Neural cell (in vitro differentiated cells): ENCODE measurements around the gene PPM1H. TPM values are rescaled to one million over a fixed set of nuclear protein-coding genes. Genes with fewer than 3 reads are reported as not detected.

Experiments
- H2AFZ ChIP-seq: fragments of 200-600, 300-800 bp; sonication (generic), shearing (Covaris generic); 2 replicates; pipeline ENCODE4 v1.6.0; 2014; ENCODE audit warnings: low read depth, mild to moderate bottlenecking, antibody characterized with exemption, low read length, moderate library complexity
- H3F3A ChIP-seq: fragments of 200-600 bp; shearing (Covaris generic); 2 replicates; pipeline ENCODE4 v1.6.1; 2016; ENCODE audit warnings: mild to moderate bottlenecking, moderate library complexity, mixed read lengths, antibody characterized with exemption, low read length; ENCODE audit not compliant: insufficient read depth, poor library complexity, severe bottlenecking
- H3K27ac ChIP-seq: fragments of 200-600, 300-800 bp; sonication (generic), shearing (Covaris generic); 2 replicates; pipeline ENCODE4 v1.5.1; 2014; ENCODE audit warnings: mild to moderate bottlenecking, low read length, moderate library complexity
- H3K27me3 ChIP-seq: fragments of 300-800, 200-600 bp; sonication (generic), shearing (Covaris generic); 2 replicates; pipeline ENCODE4 v1.6.0; 2014; ENCODE audit warnings: mild to moderate bottlenecking, low read depth, low read length, moderate library complexity; ENCODE audit not compliant: insufficient read depth
- H3K36me3 ChIP-seq: fragments of 300-800, 200-600 bp; sonication (generic), shearing (Covaris generic); 2 replicates; pipeline ENCODE4 v1.5.1; 2014; ENCODE audit warnings: mild to moderate bottlenecking, antibody characterized with exemption, low read length, moderate library complexity; ENCODE audit not compliant: insufficient read depth
- H3K4me2 ChIP-seq: fragments of 300-800, 200-600 bp; sonication (generic), shearing (Covaris generic); 2 replicates; pipeline ENCODE4 v1.6.0; 2014; ENCODE audit warnings: mild to moderate bottlenecking, low read length
- H3K4me3 ChIP-seq: fragments of 300-800, 200-600 bp; sonication (generic), shearing (Covaris generic); 2 replicates; pipeline ENCODE4 v1.5.1; 2014; ENCODE audit warnings: mild to moderate bottlenecking, low read length, moderate library complexity
- H3K79me2 ChIP-seq: fragments of 200-600 bp; shearing (Covaris generic); replicated peaks from 2 replicates; pipeline ENCODE4 v1.6.0; 2014; ENCODE audit warnings: mild to moderate bottlenecking, low read length, moderate library complexity; ENCODE audit not compliant: insufficient read depth
- H3K9ac ChIP-seq: fragments of 300-800, 200-600 bp; sonication (generic), shearing (Covaris generic); 2 replicates; pipeline ENCODE4 v1.6.1; 2016; ENCODE audit warnings: mild to moderate bottlenecking, low read length, mixed read lengths
- H3K9me2 ChIP-seq: fragments of 200-600 bp; shearing (Covaris generic); 2 replicates; pipeline ENCODE4 v1.6.1; 2016; ENCODE audit warnings: mild to moderate bottlenecking, low read length, mixed read lengths; ENCODE audit not compliant: insufficient read depth
- H3K9me3 ChIP-seq: fragments of 200-600, 300-800 bp; sonication (generic), shearing (Covaris generic); 2 replicates; pipeline ENCODE4 v1.6.1; 2016; ENCODE audit warnings: mild to moderate bottlenecking, mixed run types, low read length, moderate library complexity, mixed read lengths
- H4K20me1 ChIP-seq: fragments of 200-600 bp; shearing (Covaris generic); 2 replicates; pipeline ENCODE4 v1.6.1; 2016; ENCODE audit warnings: mild to moderate bottlenecking, mixed run types; ENCODE audit not compliant: insufficient read depth
- CTCF ChIP-seq: fragments of 450-650 bp; IDR thresholded peaks from 2 replicates; pipeline ENCODE4 v1.5.1; 2014; ENCODE audit warnings: antibody characterized with exemption, mild to moderate bottlenecking, moderate library complexity; ENCODE audit not compliant: poor library complexity, severe bottlenecking
- EP300 ChIP-seq: fragments of 450-650 bp; conservative IDR thresholded peaks from 2 replicates; pipeline ENCODE4 v1.6.1; 2014; ENCODE audit warnings: antibody characterized with exemption, mild to moderate bottlenecking, moderate library complexity; ENCODE audit not compliant: poor library complexity, severe bottlenecking
- EZH2 ChIP-seq: fragments of 200-600, 300-800 bp; shearing (Covaris generic), sonication (generic); IDR thresholded peaks from 2 replicates; pipeline ENCODE4 v1.6.1; 2014; ENCODE audit warnings: antibody characterized with exemption, low read length, borderline replicate concordance, mild to moderate bottlenecking; ENCODE audit not compliant: insufficient read depth, poor library complexity, severe bottlenecking
- MXI1 ChIP-seq: fragments of 450-650 bp; conservative IDR thresholded peaks from 2 replicates; pipeline ENCODE4 v1.6.1; 2014; ENCODE audit warnings: antibody characterized with exemption, mild to moderate bottlenecking; ENCODE audit not compliant: poor library complexity, severe bottlenecking
- POLR2AphosphoS5 ChIP-seq: IDR thresholded peaks from 2 replicates; pipeline ENCODE4 v1.6.1; 2012
- RAD21 ChIP-seq: fragments of 450-650 bp; conservative IDR thresholded peaks from 2 replicates; pipeline ENCODE4 v1.6.1; 2014; ENCODE audit warnings: antibody characterized with exemption, mild to moderate bottlenecking, moderate library complexity
- SMC3 ChIP-seq: fragments of 450-650 bp; conservative IDR thresholded peaks from 2 replicates; pipeline ENCODE4 v1.6.1; 2014; ENCODE audit warnings: antibody characterized with exemption, mild to moderate bottlenecking, moderate library complexity; ENCODE audit not compliant: poor library complexity
- TAF1 ChIP-seq: IDR thresholded peaks from 2 replicates; pipeline ENCODE4 v1.6.1; 2012; ENCODE audit warnings: low read depth
- polyA plus RNA-seq: library from polyadenylated mRNA; depleted of rRNA; stranded (reverse); fragments of >200 nt; gene quantifications from 2 replicates; pipeline ENCODE4 v1.2.3, GENCODE V29; 2014
- TF ChIP-seq, protein P1 (sequence below): IDR thresholded peaks from 2 replicates; pipeline ENCODE4 v1.6.1; 2012; ENCODE audit warnings: borderline replicate concordance

Gene PPM1H
- polyA plus RNA-seq, 1 donor from 2014 or later: 3.9 TPM

DNA sequence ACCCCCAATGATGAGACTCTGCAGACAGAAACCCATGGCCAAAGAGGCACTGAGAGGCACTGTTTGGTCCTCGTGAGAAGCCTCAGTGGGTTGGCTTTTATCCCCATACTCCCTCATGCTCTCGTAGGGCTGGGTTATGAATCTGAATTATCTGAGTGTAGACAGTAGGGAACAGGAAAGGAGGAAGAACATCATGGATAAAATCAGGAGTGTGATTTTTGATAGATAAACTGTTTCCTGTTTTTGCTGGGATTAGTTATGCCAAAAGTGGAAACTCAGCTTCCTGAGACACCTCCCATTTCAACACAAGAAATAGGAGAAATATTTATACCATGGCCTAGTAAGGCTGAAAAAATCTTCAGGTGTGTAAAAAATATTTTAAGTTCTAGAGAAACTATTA is 177.9 kb downstream of the PPM1H start:
- no peaks in the 10 kb centered on the region for H3K27me3 ChIP-seq
- H4K20me1 ChIP-seq: no peaks in the 10 kb centered on the region
- no peak overlapping the region for H3K9ac ChIP-seq
- no peaks in the 10 kb centered on the region for H3K9me3 ChIP-seq
- no peak overlapping the region for H3K4me3 ChIP-seq
- no peak overlapping the region for H3K4me2 ChIP-seq
- no peak overlapping the region for H2AFZ ChIP-seq
- H3K9me2 ChIP-seq: no peaks in the 10 kb centered on the region
- TF ChIP-seq POLR2AphosphoS5: no peak
- TF ChIP-seq SMC3: no peak
- no peak for TF ChIP-seq RAD21
- TF ChIP-seq EZH2: no peak
- no peak for TF ChIP-seq MXI1
- TF ChIP-seq TAF1: no peak
- no peak for TF ChIP-seq CTCF
- TF ChIP-seq, protein P1, sequence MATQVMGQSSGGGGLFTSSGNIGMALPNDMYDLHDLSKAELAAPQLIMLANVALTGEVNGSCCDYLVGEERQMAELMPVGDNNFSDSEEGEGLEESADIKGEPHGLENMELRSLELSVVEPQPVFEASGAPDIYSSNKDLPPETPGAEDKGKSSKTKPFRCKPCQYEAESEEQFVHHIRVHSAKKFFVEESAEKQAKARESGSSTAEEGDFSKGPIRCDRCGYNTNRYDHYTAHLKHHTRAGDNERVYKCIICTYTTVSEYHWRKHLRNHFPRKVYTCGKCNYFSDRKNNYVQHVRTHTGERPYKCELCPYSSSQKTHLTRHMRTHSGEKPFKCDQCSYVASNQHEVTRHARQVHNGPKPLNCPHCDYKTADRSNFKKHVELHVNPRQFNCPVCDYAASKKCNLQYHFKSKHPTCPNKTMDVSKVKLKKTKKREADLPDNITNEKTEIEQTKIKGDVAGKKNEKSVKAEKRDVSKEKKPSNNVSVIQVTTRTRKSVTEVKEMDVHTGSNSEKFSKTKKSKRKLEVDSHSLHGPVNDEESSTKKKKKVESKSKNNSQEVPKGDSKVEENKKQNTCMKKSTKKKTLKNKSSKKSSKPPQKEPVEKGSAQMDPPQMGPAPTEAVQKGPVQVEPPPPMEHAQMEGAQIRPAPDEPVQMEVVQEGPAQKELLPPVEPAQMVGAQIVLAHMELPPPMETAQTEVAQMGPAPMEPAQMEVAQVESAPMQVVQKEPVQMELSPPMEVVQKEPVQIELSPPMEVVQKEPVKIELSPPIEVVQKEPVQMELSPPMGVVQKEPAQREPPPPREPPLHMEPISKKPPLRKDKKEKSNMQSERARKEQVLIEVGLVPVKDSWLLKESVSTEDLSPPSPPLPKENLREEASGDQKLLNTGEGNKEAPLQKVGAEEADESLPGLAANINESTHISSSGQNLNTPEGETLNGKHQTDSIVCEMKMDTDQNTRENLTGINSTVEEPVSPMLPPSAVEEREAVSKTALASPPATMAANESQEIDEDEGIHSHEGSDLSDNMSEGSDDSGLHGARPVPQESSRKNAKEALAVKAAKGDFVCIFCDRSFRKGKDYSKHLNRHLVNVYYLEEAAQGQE: no peak
- TF ChIP-seq EP300: no peak
- no peaks in the 10 kb centered on the region for H3K36me3 ChIP-seq
- H3K79me2 ChIP-seq: no peaks in the 10 kb centered on the region
- no peak overlapping the region for H3K27ac ChIP-seq
- H3F3A ChIP-seq: no peaks in the 10 kb centered on the region

DNA sequence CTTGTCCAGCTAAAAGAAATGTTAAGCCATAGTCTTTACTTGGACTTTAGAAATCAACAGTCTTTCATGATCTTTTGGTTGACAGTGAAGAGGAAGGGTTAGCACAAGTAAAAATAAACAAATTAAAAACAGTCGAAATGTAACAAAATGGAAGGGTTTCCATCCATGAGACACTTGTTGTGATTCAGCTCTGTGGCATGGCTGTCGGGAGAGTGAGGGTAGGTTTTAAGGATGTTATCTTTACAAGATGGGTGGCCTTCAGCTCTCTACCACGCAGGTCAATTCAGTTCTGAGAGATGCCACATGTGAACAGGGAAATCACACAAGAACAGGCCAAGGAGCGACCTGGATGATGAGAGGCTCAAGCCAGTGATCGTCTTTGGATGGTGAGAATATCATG is 180.2 kb downstream of the PPM1H start:
- Histone ChIP-seq H2AFZ (no peak overlapping the region), H3K79me2 (no peaks in the 10 kb centered on the region), H3K4me2 (no peak overlapping the region), H3K9me2 (no peaks in the 10 kb centered on the region), H3K4me3 (no peak overlapping the region), H3K27ac (no peak overlapping the region), H3K9me3 (no peaks in the 10 kb centered on the region), H3K27me3 (no peaks in the 10 kb centered on the region), H3K9ac (no peak overlapping the region), H3K36me3 (no peaks in the 10 kb centered on the region), H4K20me1 (no peaks in the 10 kb centered on the region), H3F3A (no peaks in the 10 kb centered on the region)
- TF ChIP-seq SMC3 (no peak), EZH2 (no peak), POLR2AphosphoS5 (no peak), CTCF (no peak), RAD21 (no peak), MXI1 (no peak), TAF1 (no peak)
- TF ChIP-seq, protein P1: no peak
